ENCODE measurements around the gene TRMT1.

- TF ChIP-seq POLR2A (IDR thresholded peaks at IDR 0.05; ENCODE audit: low read length): no peak
- TF ChIP-seq GATA1 (IDR thresholded peaks at IDR 0.05; ENCODE audit: low read depth, low read length): no peak
Measured at GRCh38 chr19:13090511-13091231, 25.9 kb downstream of the TRMT1 start.

Measured in erythroblast (primary cell).